Uterus (tissue), 2 donors: ENCODE measurements around the gene GRIN1.

ENCODE experiments used
- CTCF ChIP-seq, 4 experiments: fragments of 200-600 bp in 2 of 4; fragments of 450-650 bp in 2 of 4; sonication (generic) in 2 of 4; IDR thresholded peaks; one replicate each; pipeline ENCODE4 v1.5.1; 2016 to 2019; ENCODE audit warnings: antibody characterized with exemption in 4 of 4, mild to moderate bottlenecking in 2 of 4, moderate library complexity in 1 of 4
- POLR2A ChIP-seq, 2 donors: fragments of 450-650 bp; IDR thresholded peaks; one replicate each; pipeline ENCODE4 v1.6.1; 2016; ENCODE audit warnings: antibody characterized with exemption in 2 of 2, mild to moderate bottlenecking in 1 of 2, moderate library complexity in 1 of 2

DNA sequence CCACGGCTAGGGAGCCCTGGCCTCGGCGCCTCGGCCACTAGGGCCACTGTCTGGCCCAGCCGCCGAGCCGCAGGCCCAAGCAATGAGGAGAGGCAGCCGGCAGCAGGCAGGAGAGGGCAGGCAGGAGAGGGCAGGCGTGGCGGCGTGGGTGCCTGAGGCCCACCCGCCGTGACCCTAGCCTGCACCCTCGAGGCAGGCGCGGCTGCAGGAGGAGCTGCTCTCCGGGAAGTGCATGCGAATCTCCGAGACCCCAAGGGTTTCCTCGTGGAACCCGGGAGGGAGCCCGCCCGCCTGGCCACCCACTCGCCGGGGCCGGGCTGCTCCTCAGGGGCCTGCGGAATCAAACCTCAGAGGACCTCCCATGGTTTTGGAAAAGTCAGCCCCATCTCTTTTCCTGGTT, 9.3 kb downstream of the GRIN1 start:
- no peak for TF ChIP-seq POLR2A (IDR thresholded peaks at IDR 0.05)
- TF ChIP-seq CTCF (IDR thresholded peaks at IDR 0.05): no peak
